PC-3 (cell line): ENCODE data around the gene SLC25A17. TPM values are rescaled to one million over a fixed set of nuclear protein-coding genes. Genes with fewer than 3 reads are reported as not detected.

Experiments
- ATAC-seq: fragments of 200-7000 bp; cut with Tn5 transposase; 2 replicates; pipeline ENCODE4 v1.9.1; 2020; ENCODE audit warnings: mild to moderate bottlenecking, moderate library complexity
- BruUV-seq: library from RNA; stranded (reverse); fragments of 400-500 nt; replicated peaks from 2 replicates; lab custom pipeline; 2021; lab: Mats Ljungman, UMichigan
- CTCF ChIA-PET: fragments of 300-600 bp; sonication (Branson Sonifier 250); formaldehyde crosslinking; loops from one replicate; lab custom pipeline; 2022; ENCODE audit warnings: antibody characterized with exemption; lab: Charles Lee
- POLR2A ChIA-PET: fragments of 300-600 bp; sonication (Branson Sonifier 250); formaldehyde crosslinking; loops from one replicate; lab custom pipeline; 2022; ENCODE audit warnings: antibody characterized with exemption; ENCODE audit not compliant: unreplicated experiment; lab: Charles Lee
- DNase-seq: peaks from one replicate; pipeline ENCODE4 v3.0.0-alpha.2; 2015
- H2AFZ ChIP-seq: fragments of 300-600 bp; sonication (generic); 2 replicates; pipeline ENCODE4 v1.6.0; 2016; ENCODE audit warnings: antibody characterized with exemption, low read length
- H3F3A ChIP-seq: fragments of 300-600 bp; sonication (generic); one replicate; pipeline ENCODE4 v1.6.0; 2017; ENCODE audit warnings: antibody characterized with exemption, low read length, control low read depth, mild to moderate bottlenecking; ENCODE audit not compliant: unreplicated experiment
- H3K27ac ChIP-seq: fragments of 300-600 bp; sonication (generic); 2 replicates; pipeline ENCODE4 v1.5.1; 2016; ENCODE audit warnings: mild to moderate bottlenecking, low read length
- H3K27me3 ChIP-seq: fragments of 300-600 bp; sonication (generic); 2 replicates; pipeline ENCODE4 v1.6.1; 2016; ENCODE audit warnings: low read length, mixed read lengths
- H3K36me3 ChIP-seq: fragments of 300-600 bp; sonication (generic); 2 replicates; pipeline ENCODE4 v1.6.1; 2016; ENCODE audit warnings: low read depth, mixed run types, low read length, mixed read lengths
- H3K4me1 ChIP-seq: fragments of 300-600 bp; sonication (generic); 2 replicates; pipeline ENCODE4 v1.5.1; 2016; ENCODE audit warnings: low read length; ENCODE audit not compliant: insufficient read depth
- H3K4me2 ChIP-seq: fragments of 300-600 bp; sonication (generic); 2 replicates; pipeline ENCODE4 v1.6.0; 2016; ENCODE audit warnings: low read length
- H3K4me3 ChIP-seq: fragments of 300-600 bp; sonication (generic); 2 replicates; pipeline ENCODE4 v1.5.1; 2016; ENCODE audit warnings: mild to moderate bottlenecking, low read length, mixed read lengths
- H3K79me2 ChIP-seq: fragments of 300-600 bp; sonication (generic); 2 replicates; pipeline ENCODE4 v1.6.1; 2017; ENCODE audit warnings: low read length, mixed read lengths
- H3K9ac ChIP-seq: fragments of 300-600 bp; sonication (generic); 2 replicates; pipeline ENCODE4 v1.6.0; 2016; ENCODE audit warnings: mild to moderate bottlenecking, low read length
- H3K9me2 ChIP-seq: fragments of 300-600 bp; sonication (generic); replicated peaks from 2 replicates; pipeline ENCODE4 v1.6.1; 2016; ENCODE audit warnings: mixed run types, low read length, mixed read lengths
- H3K9me3 ChIP-seq: fragments of 300-600 bp; sonication (generic); 2 replicates; pipeline ENCODE4 v1.6.1; 2016; ENCODE audit warnings: low read length, mixed read lengths
- H4K20me1 ChIP-seq: fragments of 300-600 bp; sonication (generic); 2 replicates; pipeline ENCODE4 v1.6.1; 2016; ENCODE audit warnings: low read length, mixed read lengths
- CTCF ChIP-seq: fragments of 300-600 bp; sonication (generic); conservative IDR thresholded peaks from 2 replicates; pipeline ENCODE4 v1.5.1; 2017; ENCODE audit warnings: antibody characterized with exemption, low read depth, mild to moderate bottlenecking, low read length
- EZH2 ChIP-seq: fragments of 300-600 bp; sonication (generic); IDR thresholded peaks from one replicate; pipeline ENCODE4 v1.6.1; 2017; ENCODE audit warnings: antibody characterized with exemption, mild to moderate bottlenecking, low read length; ENCODE audit not compliant: unreplicated experiment
- EZH2phosphoT487 ChIP-seq: fragments of 300-600 bp; sonication (generic); IDR thresholded peaks from 2 replicates; pipeline ENCODE4 v1.6.1; 2018; ENCODE audit warnings: mild to moderate bottlenecking, antibody characterized with exemption, low read length, borderline replicate concordance
- intact Hi-C: fragments of 100-400 bp; cut with micrococcal nuclease; formaldehyde crosslinking; loops from 2 replicates; pipeline ENCODE4 v1.9.0; 2023
- total RNA-seq: library from RNA; depleted of rRNA; stranded (reverse); fragments of >200 nt; gene quantifications from 2 replicates; pipeline ENCODE4 v1.2.3, GENCODE V29; 2014

Gene SLC25A17
- total RNA-seq, 1 experiment from 2014 or later: 18.3 TPM

- Histone ChIP-seq H3K27me3 (no peaks in the 10 kb centered on the region), H3K9me3 (no peaks in the 10 kb centered on the region), H2AFZ (no peak overlapping the region), H3K9me2 (no peaks in the 10 kb centered on the region), H4K20me1 (no peaks in the 10 kb centered on the region), H3K27ac (no peak overlapping the region), H3K9ac (no peak overlapping the region), H3K4me3 (no peak overlapping the region), H3K4me1 (peaks cover 6% of the 10 kb centered on the region; the same call in 1 of the 2 replicates), H3F3A (no peaks in the 10 kb centered on the region), H3K36me3 (no peaks in the 10 kb centered on the region), H3K79me2 (peaks cover 44% of the 10 kb centered on the region), H3K4me2 (no peak overlapping the region)
- ATAC-seq (no peak), DNase-seq (no peak)
- ChIA-PET POLR2A (no interaction called here), CTCF (no interaction called here)
- no peak for TF ChIP-seq EZH2
- no peak for TF ChIP-seq EZH2phosphoT487
- TF ChIP-seq CTCF: no peak
- intact Hi-C loops: no loop called here
- no TSS peak for BruUV-seq
Observed at GRCh38 chr22:40862537-40862936, 43.4 kb upstream of the SLC25A17 start.

GRCh38 chr22:40862013-40862412, 42.9 kb upstream of the SLC25A17 start, which contains the start of gene DNAJB7:
TSS of gene DNAJB7 (minus strand) at chr22:40862113. CDS start at chr22:40861994, 119 bp downstream.
- Histone ChIP-seq H3K4me2 (no peak within 1 kb of the TSS), H3K79me2 (peaks cover 49% of the 10 kb centered on the region), H3K9me3 (no peaks in the 10 kb centered on the region), H3K4me1 (peaks cover 6% of the 10 kb centered on the region; the same call in 1 of the 2 replicates), H3K4me3 (no peak within 1 kb of the TSS), H3K36me3 (no peaks in the 10 kb centered on the region), H3K27me3 (no peaks in the 10 kb centered on the region), H4K20me1 (no peaks in the 10 kb centered on the region), H3K27ac (no peak within 1 kb of the TSS), H3K9ac (no peak within 1 kb of the TSS), H2AFZ (no peak within 1 kb of the TSS), H3F3A (no peaks in the 10 kb centered on the region), H3K9me2 (no peaks in the 10 kb centered on the region)
- no peak for TF ChIP-seq EZH2
- TF ChIP-seq EZH2phosphoT487: no peak
- BruUV-seq: no TSS peak
- DNase-seq (no peak), ATAC-seq (no peak)
- POLR2A ChIA-PET: no interaction called here
- CTCF ChIA-PET: no interaction called here
- intact Hi-C loops: no loop called here

- Histone ChIP-seq H3K4me1 (peaks cover 33% of the 10 kb centered on the region), H3K9ac (peak overlapping the region; percentile 98), H3K36me3 (peaks cover 2% of the 10 kb centered on the region; the same call in 1 of the 2 replicates), H2AFZ (peak overlapping the region; percentile 86), H3K4me3 (peak overlapping the region; percentile 82), H4K20me1 (peaks cover 14% of the 10 kb centered on the region; the same call in 1 of the 2 replicates), H3K4me2 (peak overlapping the region; percentile 95), H3K27ac (peak overlapping the region; percentile 96), H3K9me2 (no peaks in the 10 kb centered on the region), H3K79me2 (peaks cover 87% of the 10 kb centered on the region), H3F3A (no peaks in the 10 kb centered on the region), H3K27me3 (no peaks in the 10 kb centered on the region), H3K9me3 (no peaks in the 10 kb centered on the region)
- TSS peak; percentile 76 for BruUV-seq
- CTCF ChIA-PET: no interaction called here
- intact Hi-C loops: no loop called here
- ATAC-seq: peak; percentile 2; the same call in 1 of the 2 replicates
- DNase-seq: no peak
- POLR2A ChIA-PET: interaction anchor here (0.5 to 0.7 kb wide), 4 partner anchors 20 to 146 kb away, joined by 4 to 13 read pairs (median 7); no protein-coding TSS in a partner anchor
- no peak for TF ChIP-seq EZH2phosphoT487
- TF ChIP-seq EZH2: no peak
- no peak for TF ChIP-seq CTCF
Observed at GRCh38 chr22:40857309-40857855, 38.2 kb upstream of the SLC25A17 start.
